ENCODE measurements around the gene COLEC12.
A peak's percentile ranks its signal among the peaks of the same experiment; 100 is the strongest.
"Not testable (repeated sequence)": the region's sequence is repeated elsewhere in the genome, so short reads cannot be mapped to it uniquely, and the experiment has no call there.

Gene COLEC12

DNA sequence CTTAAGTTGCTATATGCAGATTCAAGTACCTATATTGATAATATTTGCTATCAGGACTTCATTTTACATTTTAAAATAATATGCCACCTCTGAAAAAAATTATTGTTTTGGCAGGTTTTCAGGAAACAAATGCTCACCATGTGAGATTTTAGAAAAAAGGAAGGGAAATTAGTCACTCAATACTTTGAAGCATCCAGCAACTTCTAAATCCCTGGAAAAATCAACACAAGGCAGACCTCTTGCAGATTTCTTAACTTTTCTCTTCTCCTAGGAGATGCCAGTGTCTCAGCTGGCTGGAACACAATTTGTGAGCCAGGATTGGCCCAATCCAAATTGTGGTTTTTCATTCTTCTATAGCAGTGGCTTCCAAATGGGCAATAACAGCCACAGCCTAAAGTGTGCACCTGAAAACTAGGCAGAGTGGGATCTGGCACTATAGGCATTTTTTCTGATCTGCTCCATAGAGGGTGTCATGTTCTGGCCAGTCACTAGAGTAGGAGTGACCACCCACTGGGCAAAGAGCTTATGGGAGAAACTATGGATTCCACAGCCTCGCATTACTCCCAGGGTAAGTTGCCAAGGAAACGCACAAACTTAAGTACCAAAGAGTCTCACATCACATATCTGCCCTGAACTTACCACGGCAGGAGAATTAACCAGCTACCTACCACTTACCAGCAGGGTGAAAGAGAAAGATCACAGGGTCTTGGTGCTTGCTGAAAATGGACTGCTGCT is 204.6 kb downstream of the COLEC12 start:
- H3K4me3 ChIP-seq (ENCODE audit: low read depth, low read length): no peak overlapping the region
- TF ChIP-seq, protein P1, sequence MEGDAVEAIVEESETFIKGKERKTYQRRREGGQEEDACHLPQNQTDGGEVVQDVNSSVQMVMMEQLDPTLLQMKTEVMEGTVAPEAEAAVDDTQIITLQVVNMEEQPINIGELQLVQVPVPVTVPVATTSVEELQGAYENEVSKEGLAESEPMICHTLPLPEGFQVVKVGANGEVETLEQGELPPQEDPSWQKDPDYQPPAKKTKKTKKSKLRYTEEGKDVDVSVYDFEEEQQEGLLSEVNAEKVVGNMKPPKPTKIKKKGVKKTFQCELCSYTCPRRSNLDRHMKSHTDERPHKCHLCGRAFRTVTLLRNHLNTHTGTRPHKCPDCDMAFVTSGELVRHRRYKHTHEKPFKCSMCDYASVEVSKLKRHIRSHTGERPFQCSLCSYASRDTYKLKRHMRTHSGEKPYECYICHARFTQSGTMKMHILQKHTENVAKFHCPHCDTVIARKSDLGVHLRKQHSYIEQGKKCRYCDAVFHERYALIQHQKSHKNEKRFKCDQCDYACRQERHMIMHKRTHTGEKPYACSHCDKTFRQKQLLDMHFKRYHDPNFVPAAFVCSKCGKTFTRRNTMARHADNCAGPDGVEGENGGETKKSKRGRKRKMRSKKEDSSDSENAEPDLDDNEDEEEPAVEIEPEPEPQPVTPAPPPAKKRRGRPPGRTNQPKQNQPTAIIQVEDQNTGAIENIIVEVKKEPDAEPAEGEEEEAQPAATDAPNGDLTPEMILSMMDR (conservative IDR thresholded peaks at IDR 0.05; ENCODE audit: low read depth, low read length): no peak
- peak; percentile 14 for DNase-seq (ENCODE audit: low read depth)

DNA sequence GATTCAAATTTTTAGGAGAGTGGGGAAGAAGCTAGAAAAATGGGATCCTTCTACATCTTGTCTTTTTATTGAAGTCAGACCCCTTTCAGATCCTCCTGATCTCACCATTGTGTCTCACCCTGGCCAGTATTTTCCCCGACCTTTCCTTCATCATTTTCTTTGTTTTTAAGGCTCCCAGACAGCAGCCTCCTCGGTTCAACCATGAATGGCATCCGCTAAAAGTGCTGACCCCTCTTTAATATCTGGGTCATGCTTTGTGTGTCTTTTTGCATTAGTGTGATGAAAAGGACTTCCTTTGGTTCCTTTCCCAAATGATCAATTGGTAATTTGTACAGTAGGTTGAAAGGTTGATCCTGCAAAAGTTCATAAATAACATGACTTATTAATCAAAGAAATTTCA is 205.9 kb downstream of the COLEC12 start:
- no peak overlapping the region for H3K4me3 ChIP-seq (ENCODE audit: low read depth, low read length)
- no peak for DNase-seq (ENCODE audit: low read depth)
- TF ChIP-seq, protein P1 (conservative IDR thresholded peaks at IDR 0.05; ENCODE audit: low read depth, low read length): no peak

DNA sequence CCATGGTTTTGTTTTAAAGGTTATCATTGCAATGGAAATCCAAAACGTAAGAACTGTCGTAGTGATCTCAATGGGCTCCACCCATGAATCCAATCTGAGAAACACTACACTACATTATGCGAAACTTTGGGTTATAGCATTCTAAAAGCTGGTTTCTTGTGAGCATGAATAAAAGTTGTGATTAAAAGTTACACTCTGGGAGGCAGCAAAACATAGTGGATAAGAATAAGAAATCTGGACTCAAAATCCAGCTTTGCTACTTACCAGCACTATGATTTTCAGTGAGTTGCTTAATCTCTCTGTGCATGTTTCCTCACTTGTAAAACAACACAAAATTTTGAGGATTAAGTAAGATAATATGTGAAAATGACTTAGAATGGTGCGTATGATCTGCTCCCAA is 207.0 kb downstream of the COLEC12 start:
- peak; percentile 70 for DNase-seq (ENCODE audit: low read depth)
- H3K4me3 ChIP-seq (ENCODE audit: low read depth, low read length): no peak overlapping the region
- TF ChIP-seq, protein P1 (conservative IDR thresholded peaks at IDR 0.05; ENCODE audit: low read depth, low read length): peak; percentile 30

DNA sequence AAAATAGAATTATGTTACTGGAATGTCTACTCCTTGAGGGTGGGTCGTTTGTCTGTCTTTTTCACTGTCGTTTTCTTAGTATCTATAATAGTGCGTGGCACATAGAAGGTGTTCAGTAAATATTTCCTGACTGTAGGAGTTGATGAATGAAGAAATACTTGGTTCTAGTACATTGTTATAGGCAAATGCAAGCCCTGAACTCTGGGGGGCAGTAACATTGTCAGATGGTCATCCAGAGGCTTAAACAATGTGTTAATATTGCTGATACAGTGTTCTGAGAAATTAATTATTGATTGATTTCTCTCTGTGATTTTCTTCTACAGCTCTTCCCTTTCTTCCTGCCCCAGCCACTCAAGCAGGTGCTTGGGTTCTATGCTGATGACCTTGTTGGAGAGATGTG is 208.2 kb downstream of the COLEC12 start:
- DNase-seq (ENCODE audit: low read depth): peak; percentile 48
- TF ChIP-seq, protein P1 (conservative IDR thresholded peaks at IDR 0.05; ENCODE audit: low read depth, low read length): peak; percentile 58
- H3K4me3 ChIP-seq (ENCODE audit: low read depth, low read length): no peak overlapping the region

DNA sequence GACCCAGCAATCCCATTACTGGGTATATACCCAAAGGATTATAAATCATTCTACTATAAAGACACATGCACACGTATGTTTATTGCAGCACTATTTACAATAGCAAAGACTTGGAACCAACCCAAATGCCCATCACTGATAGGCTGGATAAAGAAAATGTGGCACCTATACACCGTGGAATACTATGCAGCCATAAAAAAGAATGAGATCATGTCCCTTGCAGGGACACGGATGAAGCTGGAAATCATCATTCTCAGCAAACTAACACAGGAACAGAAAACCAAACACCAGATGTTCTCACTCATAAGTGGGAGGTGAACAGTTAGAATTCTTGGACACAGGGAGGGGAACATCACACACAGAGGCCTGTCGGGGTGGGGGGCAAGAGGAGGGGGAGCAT is 210.5 kb downstream of the COLEC12 start:
- DNase-seq (ENCODE audit: low read depth); H3K4me3 ChIP-seq (ENCODE audit: low read depth, low read length): not testable (repeated sequence)

DNA sequence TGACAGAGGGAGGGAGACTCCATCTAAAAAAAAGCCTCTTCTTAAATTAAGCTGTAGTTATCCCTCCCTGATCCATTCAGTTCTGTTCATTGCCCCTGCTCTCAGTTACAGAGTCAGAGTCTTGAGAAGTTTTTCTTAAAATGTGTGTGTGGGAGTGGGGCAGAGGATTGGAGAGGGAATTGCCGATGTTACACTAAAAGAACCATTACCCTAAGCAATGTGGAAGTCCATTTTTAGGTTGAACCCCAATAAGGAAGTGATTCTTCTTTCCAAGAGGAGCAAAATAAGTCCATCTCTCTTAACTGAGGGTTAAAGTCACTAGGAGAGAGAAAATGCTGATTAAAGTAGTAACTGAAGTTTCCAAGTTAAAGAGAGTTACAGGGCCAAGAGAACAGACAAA is 211.5 kb downstream of the COLEC12 start:
- no peak overlapping the region for H3K4me3 ChIP-seq (ENCODE audit: low read depth, low read length)
- no peak for DNase-seq (ENCODE audit: low read depth)
- TF ChIP-seq, protein P1 (conservative IDR thresholded peaks at IDR 0.05; ENCODE audit: low read depth, low read length): no peak

DNA sequence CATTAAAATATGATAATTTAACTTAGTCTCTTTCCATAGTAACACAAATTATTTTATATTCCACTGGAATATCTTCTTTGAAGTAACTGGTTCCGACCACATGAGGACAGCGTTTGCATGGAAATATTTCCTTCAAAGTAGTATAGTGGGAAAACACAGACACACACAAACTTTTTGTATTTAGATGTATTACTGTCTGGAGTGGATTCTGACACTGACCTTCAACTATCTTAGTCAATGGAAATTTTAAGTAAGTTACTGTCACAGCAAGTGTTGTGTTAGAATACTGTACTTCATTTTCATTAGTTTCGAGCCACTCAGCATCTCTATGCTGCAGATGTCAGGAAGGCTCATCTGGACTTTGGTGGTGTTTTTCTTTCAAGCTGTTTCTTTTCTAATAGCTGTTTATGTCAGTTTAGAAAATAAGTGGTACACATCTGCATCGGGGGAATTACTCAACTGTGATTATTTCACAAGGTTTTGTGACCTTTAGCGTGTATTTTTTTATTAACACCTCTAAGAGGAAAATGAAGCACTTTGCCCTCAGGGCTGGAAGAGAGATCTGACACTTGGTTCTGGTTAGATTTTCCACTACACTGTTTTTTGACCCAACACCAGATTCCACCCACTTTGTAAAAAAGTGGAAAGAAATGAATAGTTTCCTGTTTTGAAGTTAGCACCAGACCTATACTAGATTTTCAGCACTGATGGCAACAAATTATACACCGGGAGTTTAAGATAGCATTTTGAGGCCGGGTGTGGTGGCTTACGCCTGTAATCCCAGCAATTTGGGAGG is 213.8 kb downstream of the COLEC12 start:
- TF ChIP-seq, protein P1 (conservative IDR thresholded peaks at IDR 0.05; ENCODE audit: low read depth, low read length): peak; percentile 68
- peak; percentile 66 for DNase-seq (ENCODE audit: low read depth)
- H3K4me3 ChIP-seq (ENCODE audit: low read depth, low read length): no peak overlapping the region

Measured in choroid plexus epithelial cell (primary cell).